ENCODE measurements around the gene GRM7.

- TF ChIP-seq, protein P1, sequence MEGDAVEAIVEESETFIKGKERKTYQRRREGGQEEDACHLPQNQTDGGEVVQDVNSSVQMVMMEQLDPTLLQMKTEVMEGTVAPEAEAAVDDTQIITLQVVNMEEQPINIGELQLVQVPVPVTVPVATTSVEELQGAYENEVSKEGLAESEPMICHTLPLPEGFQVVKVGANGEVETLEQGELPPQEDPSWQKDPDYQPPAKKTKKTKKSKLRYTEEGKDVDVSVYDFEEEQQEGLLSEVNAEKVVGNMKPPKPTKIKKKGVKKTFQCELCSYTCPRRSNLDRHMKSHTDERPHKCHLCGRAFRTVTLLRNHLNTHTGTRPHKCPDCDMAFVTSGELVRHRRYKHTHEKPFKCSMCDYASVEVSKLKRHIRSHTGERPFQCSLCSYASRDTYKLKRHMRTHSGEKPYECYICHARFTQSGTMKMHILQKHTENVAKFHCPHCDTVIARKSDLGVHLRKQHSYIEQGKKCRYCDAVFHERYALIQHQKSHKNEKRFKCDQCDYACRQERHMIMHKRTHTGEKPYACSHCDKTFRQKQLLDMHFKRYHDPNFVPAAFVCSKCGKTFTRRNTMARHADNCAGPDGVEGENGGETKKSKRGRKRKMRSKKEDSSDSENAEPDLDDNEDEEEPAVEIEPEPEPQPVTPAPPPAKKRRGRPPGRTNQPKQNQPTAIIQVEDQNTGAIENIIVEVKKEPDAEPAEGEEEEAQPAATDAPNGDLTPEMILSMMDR (IDR thresholded peaks at IDR 0.05), result no peak
- no peak for TF ChIP-seq EP300 (IDR thresholded peaks at IDR 0.05)
- TF ChIP-seq POLR2A (IDR thresholded peaks at IDR 0.05), result no peak
Measured at GRCh38 chr3:7082244-7082643, 221.3 kb downstream of the GRM7 start.
